Smooth muscle cell (in vitro differentiated cells): ENCODE measurements around the gene MAP3K12. TPM values are rescaled to one million over a fixed set of nuclear protein-coding genes. Genes with fewer than 3 reads are reported as not detected.
A peak's percentile ranks its signal among the peaks of the same experiment; 100 is the strongest.

ENCODE experiments used
- DNase-seq: peaks from one replicate; lab custom pipeline; 2025; ENCODE audit not compliant: unreplicated experiment; lab: John Stamatoyannopoulos, UW
- H2AFZ ChIP-seq: fragments of 200-600 bp; sonication (generic); 2 replicates; pipeline ENCODE4 v1.6.0; 2016; ENCODE audit warnings: antibody characterized with exemption, low read depth, mild to moderate bottlenecking
- H3F3A ChIP-seq: fragments of 200-600 bp; sonication (generic); 2 replicates; pipeline ENCODE4 v1.6.0; 2017; ENCODE audit warnings: antibody characterized with exemption, low read depth
- H3K27ac ChIP-seq: fragments of 200-600 bp; sonication (generic); 2 replicates; pipeline ENCODE4 v1.5.1; 2016; ENCODE audit warnings: low read depth, mild to moderate bottlenecking
- H3K27me3 ChIP-seq: fragments of 200-600 bp; sonication (generic); 2 replicates; pipeline ENCODE4 v1.6.1; 2016; ENCODE audit warnings: low read depth, mild to moderate bottlenecking
- H3K36me3 ChIP-seq: fragments of 200-600 bp; sonication (generic); 2 replicates; pipeline ENCODE4 v1.5.1; 2016; ENCODE audit warnings: low read depth
- H3K4me1 ChIP-seq: fragments of 200-600 bp; sonication (generic); 2 replicates; pipeline ENCODE4 v1.5.1; 2016; ENCODE audit warnings: low read depth
- H3K4me2 ChIP-seq: fragments of 200-600 bp; sonication (generic); 2 replicates; pipeline ENCODE4 v1.6.0; 2016; ENCODE audit warnings: mild to moderate bottlenecking
- H3K4me3 ChIP-seq: fragments of 200-600 bp; sonication (generic); 2 replicates; pipeline ENCODE4 v1.5.1; 2016; ENCODE audit warnings: mild to moderate bottlenecking
- H3K79me2 ChIP-seq: fragments of 200-600 bp; sonication (generic); 2 replicates; pipeline ENCODE4 v1.6.0; 2016; ENCODE audit warnings: low read depth, mild to moderate bottlenecking
- H3K9ac ChIP-seq: fragments of 200-600 bp; sonication (generic); 2 replicates; pipeline ENCODE4 v1.6.0; 2016; ENCODE audit warnings: low read depth
- H3K9me3 ChIP-seq: fragments of 200-600 bp; sonication (generic); replicated peaks from 2 replicates; pipeline ENCODE4 v1.5.1; 2016; ENCODE audit warnings: low read depth
- H4K20me1 ChIP-seq: fragments of 200-600 bp; sonication (generic); 2 replicates; pipeline ENCODE4 v1.6.0; 2016; ENCODE audit warnings: low read depth
- WGBS: methylation state at CpG from one replicate; pipeline ENCODE4 v1.1.7; 2016; ENCODE audit warnings: low lambda C conversion rate; 5-methylcytosine and 5-hydroxymethylcytosine counted together
- polyA plus RNA-seq: library from polyadenylated mRNA; unstranded; fragments of >200 nt; fragmentation: Nextera tagmentation; extraction: Ambion mirVana; gene quantifications from 2 replicates; pipeline ENCODE4 v1.2.1, GENCODE V29; 2016
- total RNA-seq: library from RNA; depleted of rRNA; stranded (reverse); fragments of >200 nt; gene quantifications from 2 replicates; pipeline ENCODE4 v1.2.3, GENCODE V29; 2014
- TF ChIP-seq, protein P1 (sequence below): fragments of 200-600 bp; sonication (generic); IDR thresholded peaks from 2 replicates; pipeline ENCODE4 v1.5.1; 2017; ENCODE audit warnings: borderline replicate concordance, mild to moderate bottlenecking, antibody characterized with exemption; ENCODE audit not compliant: insufficient read depth, poor library complexity, severe bottlenecking

Gene MAP3K12
- total and polyA plus RNA-seq, 2 experiments from 2014 or later: 15.1 to 34.6 TPM

DNA sequence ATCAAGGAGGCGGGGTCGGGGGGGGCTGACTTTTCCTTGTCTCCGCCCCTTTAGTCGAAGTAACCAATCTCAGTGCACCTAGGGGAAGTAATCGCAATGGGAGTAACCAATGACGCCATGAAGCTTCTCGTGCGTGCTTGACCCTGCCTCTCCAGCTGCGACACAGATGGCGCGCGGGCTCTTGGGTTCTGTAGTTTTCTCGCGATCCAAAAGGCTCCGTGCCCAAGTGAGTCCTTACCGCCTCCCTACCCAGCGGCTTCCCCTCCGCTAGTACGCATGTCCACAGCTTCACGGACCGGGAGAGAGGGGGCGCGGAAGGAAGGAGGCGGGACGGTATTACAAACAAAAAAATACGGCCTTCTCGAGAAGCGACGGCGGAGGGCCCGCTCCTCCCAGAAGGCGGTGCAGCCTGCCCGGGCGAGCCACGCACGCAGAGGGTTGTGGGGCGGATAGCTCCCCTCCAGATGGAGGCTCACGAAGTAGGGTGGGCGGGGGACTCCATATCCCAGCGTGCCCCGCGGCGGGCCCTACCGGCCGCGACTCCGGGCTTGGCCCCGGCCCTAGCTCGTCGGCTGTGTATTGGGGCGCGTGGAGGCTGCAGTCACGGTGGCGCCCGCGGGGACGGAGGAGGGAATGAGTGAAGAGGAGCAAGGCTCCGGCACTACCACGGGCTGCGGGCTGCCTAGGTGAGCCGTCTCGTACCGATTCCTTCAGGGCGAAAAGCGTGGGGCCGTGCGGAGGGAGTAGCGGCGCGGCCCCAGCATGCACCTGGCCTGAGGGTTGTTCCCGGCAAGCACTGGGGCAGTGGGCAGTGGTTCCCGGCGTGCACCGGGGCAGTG lies 1.7 kb upstream of the MAP3K12 start, which contains the start of gene TARBP2:
Gene TARBP2 (plus strand): TSS at position 508 of the 839 bp plus-strand sequence. CDS start 126 bp downstream, at position 634.
- H3K4me2 ChIP-seq: peak within 1 kb of the TSS; percentile 93

DNA sequence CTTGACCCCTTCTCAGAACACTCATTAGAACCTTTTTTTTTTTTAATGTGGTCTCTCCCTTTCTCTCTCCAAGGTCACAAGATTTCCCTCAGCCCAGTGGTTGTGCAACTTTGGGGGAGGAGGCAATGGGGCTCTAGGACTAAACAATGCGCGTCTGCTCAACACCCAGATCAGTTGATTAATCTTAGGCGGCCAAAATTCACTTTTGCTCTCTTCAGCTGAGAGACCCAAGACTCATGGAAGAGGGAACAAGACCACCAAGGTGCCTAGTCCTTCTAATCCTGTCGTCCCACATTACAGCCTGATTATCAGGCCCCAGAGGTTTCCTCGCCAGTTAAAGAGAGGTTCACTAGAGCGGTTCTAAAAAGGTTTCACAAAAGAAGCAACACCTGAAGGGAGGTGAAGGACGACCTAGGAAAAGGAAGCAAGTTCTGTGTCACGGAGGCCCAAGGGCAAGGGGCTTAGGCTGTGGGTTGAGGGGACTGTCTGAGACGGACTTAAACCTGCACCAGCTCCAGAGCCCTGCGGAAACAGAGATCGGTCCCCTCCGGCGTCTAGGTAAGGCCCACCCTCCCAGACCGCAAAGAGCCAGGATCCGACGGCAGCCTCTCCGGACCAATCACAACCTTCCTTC lies 1.0 kb upstream of the MAP3K12 start:
- peak overlapping the region; percentile 93 for H3K4me2 ChIP-seq
- H3K4me3 ChIP-seq: peak overlapping the region; percentile 57
- H3K9me3 ChIP-seq: no peaks in the 10 kb centered on the region
- WGBS: 5% methylated on average over 17 of the region's 17 CpGs
- no peaks in the 10 kb centered on the region for H4K20me1 ChIP-seq
- H3K27me3 ChIP-seq: no peaks in the 10 kb centered on the region
- TF ChIP-seq, protein P1, sequence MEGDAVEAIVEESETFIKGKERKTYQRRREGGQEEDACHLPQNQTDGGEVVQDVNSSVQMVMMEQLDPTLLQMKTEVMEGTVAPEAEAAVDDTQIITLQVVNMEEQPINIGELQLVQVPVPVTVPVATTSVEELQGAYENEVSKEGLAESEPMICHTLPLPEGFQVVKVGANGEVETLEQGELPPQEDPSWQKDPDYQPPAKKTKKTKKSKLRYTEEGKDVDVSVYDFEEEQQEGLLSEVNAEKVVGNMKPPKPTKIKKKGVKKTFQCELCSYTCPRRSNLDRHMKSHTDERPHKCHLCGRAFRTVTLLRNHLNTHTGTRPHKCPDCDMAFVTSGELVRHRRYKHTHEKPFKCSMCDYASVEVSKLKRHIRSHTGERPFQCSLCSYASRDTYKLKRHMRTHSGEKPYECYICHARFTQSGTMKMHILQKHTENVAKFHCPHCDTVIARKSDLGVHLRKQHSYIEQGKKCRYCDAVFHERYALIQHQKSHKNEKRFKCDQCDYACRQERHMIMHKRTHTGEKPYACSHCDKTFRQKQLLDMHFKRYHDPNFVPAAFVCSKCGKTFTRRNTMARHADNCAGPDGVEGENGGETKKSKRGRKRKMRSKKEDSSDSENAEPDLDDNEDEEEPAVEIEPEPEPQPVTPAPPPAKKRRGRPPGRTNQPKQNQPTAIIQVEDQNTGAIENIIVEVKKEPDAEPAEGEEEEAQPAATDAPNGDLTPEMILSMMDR: no peak
- no peaks in the 10 kb centered on the region for H3K36me3 ChIP-seq
- H3K4me1 ChIP-seq: peaks cover 33% of the 10 kb centered on the region
- H2AFZ ChIP-seq: peak overlapping the region; percentile 53
- peaks cover 22% of the 10 kb centered on the region for H3K79me2 ChIP-seq
- DNase-seq: peak; percentile 61
- H3F3A ChIP-seq: peaks cover 7% of the 10 kb centered on the region
- H3K27ac ChIP-seq: peak overlapping the region; percentile 98
- peak overlapping the region; percentile 89 for H3K9ac ChIP-seq

More for the DNA sequence above, 1.7 kb upstream of the MAP3K12 start, which contains the start of gene TARBP2:
- Histone ChIP-seq H3K27me3 (no peaks in the 10 kb centered on the region), H3K4me1 (peaks cover 33% of the 10 kb centered on the region), H3K79me2 (peaks cover 18% of the 10 kb centered on the region), H3F3A (peaks cover 7% of the 10 kb centered on the region), H3K9me3 (no peaks in the 10 kb centered on the region), H3K9ac (peak within 1 kb of the TSS; percentile 89), H4K20me1 (no peaks in the 10 kb centered on the region), H3K27ac (peak within 1 kb of the TSS; percentile 98), H2AFZ (peak within 1 kb of the TSS; percentile 28), H3K4me3 (peak within 1 kb of the TSS; percentile 57), H3K36me3 (no peaks in the 10 kb centered on the region)
- 2% methylated on average over 73 of the region's 74 CpGs for WGBS
- TF ChIP-seq, protein P1: no peak
- DNase-seq: peak; percentile 91

DNA sequence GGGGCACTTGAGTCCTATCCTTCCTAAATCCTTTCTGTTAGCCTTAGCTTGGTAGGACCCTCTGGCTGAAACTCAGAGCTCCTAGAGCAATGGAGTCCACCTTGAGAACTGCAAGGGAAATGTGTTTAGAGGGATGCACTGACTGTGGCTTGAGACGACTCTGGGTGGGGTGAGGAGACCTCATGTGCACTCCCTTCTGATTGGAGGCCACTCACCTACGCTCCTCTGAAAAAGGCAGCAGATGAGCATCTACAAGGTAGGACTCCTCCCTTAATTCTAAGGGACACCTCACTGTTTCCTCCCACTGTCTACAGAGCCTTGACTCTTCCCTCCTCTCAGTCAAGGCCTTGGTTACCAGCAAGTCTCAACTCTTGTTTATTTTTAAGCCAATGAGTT lies 1.0 kb downstream of the MAP3K12 start:
- no peak overlapping the region for H3K27ac ChIP-seq

More for the DNA sequence above, 1.0 kb downstream of the MAP3K12 start:
- H2AFZ ChIP-seq: no peak overlapping the region
- no peaks in the 10 kb centered on the region for H3K27me3 ChIP-seq
- TF ChIP-seq, protein P1: no peak
- H3K4me1 ChIP-seq: peaks cover 42% of the 10 kb centered on the region
- H3K9me3 ChIP-seq: no peaks in the 10 kb centered on the region
- no peak for DNase-seq
- peaks cover 30% of the 10 kb centered on the region for H3K79me2 ChIP-seq
- no peak overlapping the region for H3K9ac ChIP-seq
- peaks cover 14% of the 10 kb centered on the region for H3F3A ChIP-seq
- WGBS: 73% methylated on average over 2 of the region's 2 CpGs
- H3K4me3 ChIP-seq: peak overlapping the region; percentile 57
- no peaks in the 10 kb centered on the region for H3K36me3 ChIP-seq
- no peaks in the 10 kb centered on the region for H4K20me1 ChIP-seq
- H3K4me2 ChIP-seq: peak overlapping the region; percentile 93
